Uterus (tissue), 2 donors: Measurements from ENCODE around the gene NOL4L.

Experiments used
- CTCF ChIP-seq, 4 experiments: fragments of 200-600 bp in 2 of 4; fragments of 450-650 bp in 2 of 4; sonication (generic) in 2 of 4; IDR thresholded peaks; one replicate each; pipeline ENCODE4 v1.5.1; 2016 to 2019; ENCODE audit warnings: antibody characterized with exemption in 4 of 4, mild to moderate bottlenecking in 2 of 4, moderate library complexity in 1 of 4
- POLR2A ChIP-seq, 2 donors: fragments of 450-650 bp; IDR thresholded peaks; one replicate each; pipeline ENCODE4 v1.6.1; 2016; ENCODE audit warnings: antibody characterized with exemption in 2 of 2, mild to moderate bottlenecking in 1 of 2, moderate library complexity in 1 of 2

DNA sequence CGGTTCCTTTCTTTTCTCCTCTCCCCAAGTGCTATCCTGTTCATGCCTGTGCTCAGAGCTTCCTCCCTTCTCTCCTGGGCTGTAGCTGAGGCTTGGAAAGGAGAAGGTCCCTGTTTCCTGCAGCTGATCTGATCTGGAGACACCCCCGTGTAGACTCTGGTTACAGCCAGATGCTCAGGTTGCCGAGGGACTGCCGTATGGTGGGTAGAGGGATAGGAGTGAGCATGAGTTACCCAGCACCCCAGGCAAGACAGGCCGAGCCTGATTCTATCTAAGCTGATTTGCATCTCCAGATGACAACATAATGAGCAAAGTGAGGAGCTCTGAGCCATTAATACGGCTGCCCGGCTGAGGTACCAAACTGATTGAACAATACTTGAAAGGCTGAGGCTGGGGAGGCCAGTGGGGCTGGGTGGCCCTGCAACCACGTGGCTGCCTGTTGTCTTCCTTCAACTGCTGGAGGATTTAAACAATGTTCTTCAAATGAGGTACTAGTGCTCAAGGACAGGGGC is 135.2 kb downstream of the NOL4L start:
- TF ChIP-seq CTCF (IDR thresholded peaks at IDR 0.05) (no peak), POLR2A (IDR thresholded peaks at IDR 0.05) (no peak)
